ENCODE data around the gene AGAP1.

Gene AGAP1

GRCh38 chr2:235641956-235642355 lies 148.1 kb downstream of the AGAP1 start:
- DNase-seq = no peak

DNA sequence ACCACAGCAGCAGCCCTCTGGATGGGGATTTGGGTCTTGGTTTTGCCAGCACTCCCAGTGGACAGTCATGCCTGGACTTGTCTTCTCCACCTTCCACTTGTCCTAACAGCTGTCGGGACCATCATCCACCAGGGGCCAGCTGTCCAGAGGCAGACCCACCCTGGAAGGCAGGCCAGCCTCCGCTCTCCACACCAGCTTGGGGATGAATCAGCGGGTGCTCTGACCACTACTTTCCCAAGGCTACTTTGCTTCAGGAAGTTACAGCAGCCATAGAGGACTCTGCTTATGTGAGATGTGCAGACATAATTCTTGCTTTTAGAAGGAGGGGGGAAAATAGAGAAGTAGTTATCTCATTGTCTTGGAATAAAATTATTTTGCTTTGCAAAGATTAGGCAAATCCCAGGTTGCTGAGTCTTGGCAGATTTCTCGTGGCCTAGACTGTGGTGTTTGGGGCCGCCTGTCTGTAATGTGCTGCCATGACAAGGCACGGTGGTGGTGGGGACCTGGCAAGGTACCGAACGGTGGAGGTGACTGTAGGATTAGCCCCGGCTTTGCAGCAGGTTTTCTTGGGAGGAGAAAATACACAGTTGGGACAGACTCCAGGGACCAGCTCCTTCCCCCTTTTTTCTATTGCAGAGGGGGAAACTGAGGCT lies 148.7 kb downstream of the AGAP1 start:
- DNase-seq = no peak

DNA sequence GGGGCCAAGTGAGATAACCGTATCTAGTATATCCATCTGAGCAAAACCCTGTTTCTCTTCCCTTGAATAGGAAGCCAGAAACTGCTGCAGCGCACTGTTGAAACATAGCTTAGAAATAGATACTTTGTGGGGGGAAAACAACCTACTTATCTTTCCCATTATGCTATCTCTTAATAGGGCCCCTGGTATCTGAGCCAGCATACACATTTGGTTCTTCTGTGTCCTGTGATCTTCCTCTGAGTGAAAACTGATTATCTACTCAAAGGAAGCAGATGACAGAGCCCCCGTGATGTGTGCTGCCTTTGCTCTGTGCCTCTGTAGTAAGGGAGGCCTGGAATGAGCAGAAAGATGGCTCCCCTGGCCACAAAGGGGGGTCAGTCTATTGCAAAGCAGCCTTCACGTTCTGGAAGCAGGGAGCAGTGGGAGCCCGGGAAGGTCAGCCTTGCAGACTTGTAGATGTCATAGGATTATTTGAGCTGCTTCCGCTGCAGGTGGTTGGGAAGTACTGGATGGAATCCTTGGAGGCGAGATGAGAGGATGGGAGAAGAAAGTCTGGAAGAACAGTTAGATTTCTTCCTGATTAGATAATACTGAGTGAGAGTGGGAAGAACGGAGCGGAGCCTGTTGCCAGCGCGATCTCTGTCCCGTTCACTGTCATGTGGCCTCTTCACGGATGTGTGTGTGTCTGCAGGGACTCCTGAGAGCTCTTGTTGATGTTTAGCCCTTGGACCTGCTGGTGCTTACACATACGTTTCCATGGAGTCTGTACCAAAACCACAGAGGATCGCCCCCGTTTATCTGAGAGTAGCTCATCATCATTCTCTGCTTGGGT lies 150.1 kb downstream of the AGAP1 start:
- DNase-seq = no peak

DNA sequence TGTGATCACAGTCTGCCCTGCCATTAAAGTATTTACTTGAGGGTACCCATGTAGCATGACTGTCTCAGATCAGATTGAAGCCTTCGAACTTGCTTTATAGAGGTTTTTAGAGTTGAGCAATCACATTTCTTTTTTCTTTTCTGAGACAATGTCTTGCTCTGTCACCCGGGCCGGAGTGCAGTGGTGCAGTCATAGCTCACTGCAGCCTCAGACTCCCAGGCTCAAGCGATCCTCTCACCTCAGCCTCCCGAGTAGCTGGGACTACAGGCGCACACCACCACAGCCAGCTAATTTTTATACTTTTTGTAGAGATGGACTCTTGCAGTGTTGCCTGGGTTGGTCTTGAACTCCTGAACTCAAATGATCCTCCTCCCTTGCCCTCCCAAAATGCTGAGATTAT lies 153.4 kb downstream of the AGAP1 start:
- DNase-seq = no peak

GRCh38 chr2:235647877-235648276 lies 154.0 kb downstream of the AGAP1 start:
- DNase-seq = no peak

GRCh38 chr2:235649418-235649817 lies 155.6 kb downstream of the AGAP1 start:
- DNase-seq = no peak

DNA sequence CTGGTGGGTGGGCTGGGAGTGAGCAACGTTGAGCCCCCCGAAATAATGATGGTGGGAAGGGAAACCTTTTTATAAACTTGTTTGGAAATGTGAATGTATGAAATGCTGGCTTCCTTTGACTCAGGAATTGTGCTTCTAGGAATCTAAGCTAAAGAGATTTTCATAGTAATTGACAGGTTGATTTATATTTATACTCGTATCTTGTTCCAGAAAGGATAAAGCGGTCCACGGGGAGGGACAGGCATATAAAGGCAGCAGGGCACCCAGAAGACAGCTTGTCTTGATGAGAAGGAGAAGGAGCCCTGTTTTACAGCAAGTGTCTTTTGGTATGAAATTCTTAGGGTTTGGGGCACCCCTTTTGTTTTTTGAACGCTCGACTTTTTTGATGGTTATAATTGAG lies 157.8 kb downstream of the AGAP1 start:
- no peak for DNase-seq

- no peak for DNase-seq
Observed at GRCh38 chr2:235654103-235654813, 160.4 kb downstream of the AGAP1 start.

- no peak for DNase-seq
Observed at GRCh38 chr2:235658351-235659174, 164.7 kb downstream of the AGAP1 start.

DNA sequence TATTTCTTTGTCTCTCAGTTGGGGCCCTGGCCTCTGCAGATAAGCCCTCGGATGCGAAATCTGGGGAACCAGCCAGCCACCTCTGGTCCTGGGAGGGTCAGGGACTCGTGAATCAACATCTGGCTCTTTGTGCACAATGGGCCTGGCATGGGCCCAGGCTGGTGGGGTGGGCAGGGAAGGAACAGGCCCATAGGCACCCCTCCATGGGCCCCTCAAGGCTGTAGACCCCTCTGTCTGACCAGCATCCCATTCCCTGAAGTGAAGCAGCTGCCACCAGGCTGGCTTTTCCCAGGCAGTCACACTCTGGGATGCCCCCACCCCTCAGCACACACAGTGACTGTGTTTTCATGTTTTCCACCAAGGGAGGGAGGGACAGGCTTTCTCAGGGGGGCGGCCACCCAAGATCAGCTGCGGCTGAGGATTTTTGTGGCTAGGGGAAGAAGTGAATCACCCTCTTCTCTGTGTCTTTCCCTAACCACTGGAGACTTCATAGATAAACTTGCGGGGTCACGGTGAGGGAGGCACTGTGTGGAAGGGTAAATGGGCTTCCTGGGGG lies 166.0 kb downstream of the AGAP1 start:
- no peak for DNase-seq

GRCh38 chr2:235660484-235661082 lies 166.7 kb downstream of the AGAP1 start:
- DNase-seq = no peak

DNA sequence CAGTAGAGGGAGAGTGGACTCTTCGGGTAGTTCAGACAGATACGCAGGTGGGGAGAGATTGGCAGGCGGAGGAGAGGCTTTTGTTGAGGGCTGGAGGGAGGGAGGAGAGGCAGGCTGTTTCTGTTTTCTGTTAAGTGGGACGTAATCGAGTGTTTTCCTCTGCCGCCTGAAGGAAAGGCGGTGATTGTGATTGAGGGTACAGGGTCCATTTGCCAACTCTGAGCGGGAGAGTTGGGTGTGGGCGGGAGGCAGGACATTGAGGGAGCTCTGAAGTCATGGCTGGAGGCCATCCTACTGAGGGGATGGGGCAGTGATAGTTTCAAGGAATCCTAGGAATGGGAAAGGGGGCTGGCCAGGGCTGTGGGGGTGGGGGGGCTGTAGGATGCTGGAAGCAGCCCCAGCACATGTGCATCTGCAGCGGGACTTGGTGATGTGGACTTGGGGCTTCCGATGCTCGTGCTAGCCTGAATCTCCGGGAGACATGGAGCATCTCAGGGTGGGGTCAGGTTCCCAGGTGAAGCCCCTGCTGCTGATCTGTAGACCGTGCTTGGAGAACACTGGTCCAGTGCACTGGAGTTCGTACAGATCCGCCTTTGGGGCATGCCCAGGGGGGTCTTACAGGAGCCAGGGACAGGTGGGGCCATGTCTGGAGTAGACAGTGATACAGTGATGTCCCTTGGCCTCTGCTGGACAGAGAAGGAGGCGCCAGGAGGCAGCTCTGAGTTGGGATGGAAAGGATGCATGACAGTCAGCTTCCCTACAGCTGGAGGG lies 167.5 kb downstream of the AGAP1 start:
- no peak for DNase-seq

- no peak for DNase-seq
Observed at GRCh38 chr2:235661952-235662351, 168.1 kb downstream of the AGAP1 start.

- DNase-seq = no peak
Observed at GRCh38 chr2:235663875-235664274, 170.0 kb downstream of the AGAP1 start.

DNA sequence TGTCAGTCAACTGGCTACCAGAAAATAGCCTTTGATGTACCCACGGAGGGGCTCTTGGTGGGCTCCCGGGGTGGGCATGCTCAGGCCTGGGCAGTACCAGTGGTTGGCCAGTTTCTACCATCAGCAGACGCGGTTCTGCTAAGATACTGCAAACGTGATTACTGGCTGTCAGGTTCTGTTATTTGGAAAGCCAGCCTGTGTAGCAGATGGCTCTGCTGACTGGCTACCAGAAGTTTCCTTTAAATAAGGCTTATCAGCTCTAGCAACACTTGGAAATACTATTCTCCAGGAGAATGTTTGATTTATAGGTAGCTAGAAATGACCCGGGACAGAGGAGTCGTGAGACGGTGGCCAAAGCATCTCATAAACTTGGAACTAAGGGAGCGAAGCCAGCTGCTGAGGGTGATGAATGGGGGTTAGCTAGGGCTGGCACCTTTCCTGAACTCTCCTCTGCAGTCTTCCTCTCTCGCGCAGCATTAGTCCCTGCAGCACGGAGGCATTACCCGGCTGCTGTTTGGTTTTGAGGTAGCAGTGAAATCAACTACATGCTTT lies 171.9 kb downstream of the AGAP1 start:
- DNase-seq = peak; percentile 69

- DNase-seq = peak; percentile 88
Observed at GRCh38 chr2:235666213-235666781, 172.5 kb downstream of the AGAP1 start.

- DNase-seq = no peak
Observed at GRCh38 chr2:235668782-235669181, 174.9 kb downstream of the AGAP1 start.

DNA sequence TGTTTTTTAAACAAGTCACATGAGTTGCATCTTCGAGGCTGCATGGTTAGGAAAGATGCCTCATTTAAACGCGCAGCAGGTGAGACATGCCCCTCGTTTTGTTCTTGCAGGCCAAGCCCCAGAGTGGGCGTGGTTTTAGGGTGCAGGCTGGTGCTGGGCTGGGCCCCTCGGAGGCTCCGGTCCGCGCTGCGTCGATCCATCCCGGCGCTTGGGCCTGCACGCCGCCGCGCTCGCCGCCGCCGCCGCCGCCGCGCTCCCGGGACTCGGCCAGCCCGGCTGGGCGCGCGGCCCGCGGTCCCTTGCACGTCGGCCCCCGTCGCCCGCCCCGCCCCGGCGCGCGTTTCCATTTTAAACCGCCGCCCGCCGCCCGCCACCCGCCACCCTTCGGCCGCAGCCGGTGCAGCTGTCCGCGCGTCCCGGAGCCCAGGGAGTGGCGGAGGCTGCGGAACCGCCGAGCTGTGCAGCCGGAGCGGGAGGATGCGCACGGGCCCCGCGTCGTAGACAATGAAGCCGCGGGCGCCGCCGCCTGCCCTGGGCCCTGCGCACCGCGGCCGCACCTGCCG lies 175.5 kb downstream of the AGAP1 start:
- DNase-seq = peak; percentile 36

GRCh38 chr2:235669983-235670962 lies 176.4 kb downstream of the AGAP1 start:
- DNase-seq = peak; percentile 10

All from NCI-H1694 treated with DMSO at 0.1 percent for 48 hours (cell line).